ENCODE data around the gene FKBP1A.

Gene FKBP1A

GRCh38 chr20:1320902-1321653, 71.8 kb downstream of the FKBP1A start:
- H3K27me3 ChIP-seq (ENCODE audit: control insufficient read depth, insufficient read depth, low read length): no peaks in the 10 kb centered on the region
- no peak overlapping the region for H3K9ac ChIP-seq (ENCODE audit: low read depth, low read length)
- peaks cover 44% of the 10 kb centered on the region for H3K4me1 ChIP-seq (ENCODE audit: control insufficient read depth, insufficient read depth, low read length)
- H3K4me3 ChIP-seq (ENCODE audit: low read length): no peak overlapping the region
- no peaks in the 10 kb centered on the region for H3K9me3 ChIP-seq (replicated peaks; ENCODE audit: low read length)
- no peak overlapping the region for H3K4me2 ChIP-seq (ENCODE audit: low read length)
- no peaks in the 10 kb centered on the region for H3K36me3 ChIP-seq (ENCODE audit: insufficient read depth, low read length)

- no peak overlapping the region for H3K4me2 ChIP-seq (ENCODE audit: low read length)
- no peaks in the 10 kb centered on the region for H3K36me3 ChIP-seq (ENCODE audit: insufficient read depth, low read length)
- H3K4me1 ChIP-seq (ENCODE audit: control insufficient read depth, insufficient read depth, low read length): peaks cover 41% of the 10 kb centered on the region
- no peaks in the 10 kb centered on the region for H3K27me3 ChIP-seq (ENCODE audit: control insufficient read depth, insufficient read depth, low read length)
- H3K9me3 ChIP-seq (replicated peaks; ENCODE audit: low read length): no peaks in the 10 kb centered on the region
- no peak overlapping the region for H3K9ac ChIP-seq (ENCODE audit: low read depth, low read length)
- no peak overlapping the region for H3K4me3 ChIP-seq (ENCODE audit: low read length)
Observed at GRCh38 chr20:1320016-1320415, 72.8 kb downstream of the FKBP1A start.

GRCh38 chr20:1319462-1319861, 73.4 kb downstream of the FKBP1A start:
- no peaks in the 10 kb centered on the region for H3K9me3 ChIP-seq (replicated peaks; ENCODE audit: low read length)
- no peak overlapping the region for H3K9ac ChIP-seq (ENCODE audit: low read depth, low read length)
- H3K27me3 ChIP-seq (ENCODE audit: control insufficient read depth, insufficient read depth, low read length): no peaks in the 10 kb centered on the region
- no peak overlapping the region for H3K4me3 ChIP-seq (ENCODE audit: low read length)
- no peak overlapping the region for H3K4me2 ChIP-seq (ENCODE audit: low read length)
- H3K36me3 ChIP-seq (ENCODE audit: insufficient read depth, low read length): no peaks in the 10 kb centered on the region
- H3K4me1 ChIP-seq (ENCODE audit: control insufficient read depth, insufficient read depth, low read length): peaks cover 35% of the 10 kb centered on the region

- Histone ChIP-seq H3K4me1 (ENCODE audit: control insufficient read depth, insufficient read depth, low read length) (peaks cover 31% of the 10 kb centered on the region), H3K9ac (ENCODE audit: low read depth, low read length) (no peak overlapping the region), H3K9me3 (replicated peaks; ENCODE audit: low read length) (no peaks in the 10 kb centered on the region), H3K36me3 (ENCODE audit: insufficient read depth, low read length) (no peaks in the 10 kb centered on the region), H3K27me3 (ENCODE audit: control insufficient read depth, insufficient read depth, low read length) (no peaks in the 10 kb centered on the region), H3K4me3 (ENCODE audit: low read length) (no peak overlapping the region), H3K4me2 (ENCODE audit: low read length) (no peak overlapping the region)
Observed at GRCh38 chr20:1319051-1319450, 73.8 kb downstream of the FKBP1A start.
